H4 (cell line): ENCODE data around the gene GRK4. TPM values are rescaled to one million over a fixed set of nuclear protein-coding genes. Genes with fewer than 3 reads are reported as not detected.
A peak's percentile ranks its signal among the peaks of the same experiment; 100 is the strongest.
"Not testable (repeated sequence)": the region's sequence is repeated elsewhere in the genome, so short reads cannot be mapped to it uniquely, and the experiment has no call there.

Source experiments
- DNase-seq: peaks from one replicate; pipeline ENCODE4 v3.0.0-alpha.2; 2015; ENCODE audit warnings: low spot score
- total RNA-seq: library from RNA; depleted of rRNA; stranded (reverse); fragments of >200 nt; shearing (Covaris generic); gene quantifications from 2 replicates; pipeline ENCODE4 v1.2.3, GENCODE V29; 2014; rRNA removed

Gene GRK4
- total RNA-seq = 1.6 and 3.3 TPM in 2 replicates

DNA sequence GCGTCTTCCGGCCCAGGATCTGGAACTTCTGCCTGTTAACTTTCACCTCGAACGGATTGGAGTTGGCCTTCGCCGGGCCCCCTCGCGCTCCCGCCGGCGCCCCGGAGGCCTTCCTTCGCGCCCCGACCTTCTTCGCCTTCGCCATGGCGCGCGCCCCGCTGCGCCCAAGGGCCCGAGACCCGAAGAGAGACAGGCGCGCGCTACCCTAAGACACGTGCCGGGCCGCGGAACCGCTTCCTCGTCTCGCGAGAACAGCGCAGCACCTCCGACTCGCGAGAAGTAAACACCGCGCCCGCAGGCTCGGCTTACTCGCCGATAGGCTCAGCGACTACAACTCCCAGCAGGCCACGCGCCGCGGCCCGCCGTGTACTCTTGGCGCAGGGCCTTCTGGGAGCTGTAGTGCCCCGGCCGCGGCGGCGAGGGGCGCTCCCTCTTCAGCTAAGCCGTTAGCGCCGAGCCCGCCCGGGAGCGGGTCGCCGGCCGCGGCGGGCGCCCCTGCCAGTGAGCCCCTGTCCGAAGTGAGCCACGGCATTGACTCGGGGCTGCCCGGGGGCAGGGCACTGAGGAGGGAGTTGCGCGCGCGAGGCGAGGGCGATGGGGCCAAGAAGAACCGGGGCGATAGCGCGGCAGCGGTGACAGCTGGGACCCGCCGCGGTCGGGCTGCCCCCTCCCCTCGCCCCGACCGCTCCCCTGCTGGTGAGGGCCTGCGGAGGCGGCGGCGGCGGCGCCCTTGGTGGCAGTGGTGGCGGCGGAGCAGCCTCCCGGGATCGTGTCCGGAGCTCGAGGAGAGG, at the start of gene GRK4, which contains the start of gene NOP14:
GRK4 (plus strand) TSS at position 397 of the 791 bp plus-strand sequence. CDS start 500 bp downstream, outside the sequence.
NOP14 (minus strand) TSS at position 232 of the 791 bp plus-strand sequence; CDS start at position 145, 87 bp downstream.
- DNase-seq = peak; percentile 99

DNA sequence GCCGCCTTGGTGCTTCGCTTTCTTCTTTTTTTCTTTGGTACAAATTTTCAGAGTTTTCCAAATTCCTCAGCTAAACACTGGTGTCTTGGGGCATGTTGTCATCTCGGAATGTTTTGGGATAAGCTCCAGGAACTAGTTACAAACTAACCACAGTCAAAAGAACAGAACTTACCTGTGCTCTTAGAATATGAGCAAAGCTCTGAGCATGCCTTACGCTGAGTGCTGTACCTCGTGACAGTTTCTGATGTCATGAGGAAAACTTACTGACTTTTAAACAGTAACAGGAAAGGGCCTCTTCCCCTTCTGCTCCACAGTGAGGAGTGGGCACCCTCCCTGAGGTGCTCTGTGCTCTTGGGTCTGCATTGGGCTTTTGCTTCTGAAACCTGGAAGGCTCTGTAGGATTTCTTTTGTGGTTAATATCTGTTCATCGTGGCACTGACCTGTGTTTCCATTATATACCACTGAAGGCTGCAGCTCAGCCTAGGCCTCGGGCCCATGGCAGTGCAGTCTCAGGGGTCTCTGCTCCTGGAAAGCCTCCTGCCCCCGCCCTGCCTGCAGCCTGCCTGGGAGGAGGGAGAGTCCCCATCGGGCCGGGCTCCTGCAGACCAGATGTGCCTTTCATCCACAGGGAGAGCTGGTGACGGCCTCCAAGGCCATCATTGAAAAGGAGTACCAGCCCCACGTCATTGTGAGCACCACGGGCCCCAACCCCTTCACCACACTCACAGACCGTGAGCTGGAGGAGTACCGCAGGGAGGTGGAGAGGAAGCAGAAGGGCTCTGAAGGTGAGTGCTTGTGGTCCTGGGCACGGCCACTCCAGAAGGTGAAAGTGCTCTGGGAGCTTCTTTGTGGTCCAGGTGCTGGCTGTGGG, 48.9 kb upstream of the GRK4 start:
- no peak for DNase-seq

DNA sequence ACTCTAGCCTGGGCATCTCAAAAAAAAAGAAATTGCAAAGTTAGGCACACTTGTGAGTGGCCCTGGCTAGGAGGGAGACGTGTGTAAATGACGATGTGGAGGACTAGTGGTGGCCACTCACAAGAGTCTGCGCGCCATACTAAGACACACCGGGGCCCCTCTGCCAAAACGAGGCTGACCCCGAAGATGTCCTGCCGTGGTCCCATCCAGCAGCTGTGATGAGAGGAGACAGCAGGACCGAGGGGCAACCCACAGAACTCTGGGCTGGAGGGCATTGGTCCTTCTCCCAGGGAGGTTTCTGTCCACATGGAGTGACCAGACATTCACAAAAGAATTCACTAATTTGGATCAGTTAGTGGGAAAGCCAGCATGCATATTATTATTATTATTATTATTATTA, 47.6 kb upstream of the GRK4 start:
- DNase-seq = no peak

DNA sequence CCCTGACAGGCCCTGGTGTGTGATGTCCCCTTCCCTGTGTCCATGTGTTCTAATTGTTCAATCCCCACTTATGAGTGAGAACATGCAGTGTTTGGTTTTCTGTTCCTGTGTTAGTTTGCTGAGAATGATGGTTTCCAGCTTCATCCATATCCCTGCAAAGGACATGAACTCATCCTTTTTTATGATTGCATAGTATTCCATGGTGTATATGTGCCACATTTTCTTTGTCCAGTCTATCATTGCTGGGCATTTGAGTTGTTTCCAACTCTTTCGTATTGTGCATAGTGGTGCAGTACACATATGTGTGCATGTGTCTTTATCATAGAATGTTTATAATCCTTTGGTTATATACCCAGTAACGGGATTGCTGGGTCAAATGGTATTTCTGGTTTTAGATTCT, 46.7 kb upstream of the GRK4 start:
- DNase-seq = not testable (repeated sequence)

DNA sequence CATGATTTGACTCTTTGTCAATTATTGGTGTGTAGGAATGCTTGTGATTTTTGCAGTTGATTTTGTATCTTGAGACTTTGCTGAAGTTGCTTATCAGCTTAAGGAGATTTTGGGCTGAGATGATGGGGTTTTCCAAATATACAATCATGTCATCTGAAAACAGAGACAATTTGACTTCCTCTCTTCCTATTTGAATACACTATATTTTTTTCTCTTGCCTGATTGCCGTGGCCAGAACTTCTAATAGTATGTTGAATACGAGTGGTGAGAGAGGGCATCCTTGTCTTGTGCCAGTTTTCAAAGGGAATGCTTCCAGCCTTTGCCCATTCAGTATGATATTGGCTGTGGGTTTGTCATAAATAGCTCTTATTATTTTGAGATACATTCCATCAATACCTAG, 45.1 kb upstream of the GRK4 start:
- not testable (repeated sequence) for DNase-seq

DNA sequence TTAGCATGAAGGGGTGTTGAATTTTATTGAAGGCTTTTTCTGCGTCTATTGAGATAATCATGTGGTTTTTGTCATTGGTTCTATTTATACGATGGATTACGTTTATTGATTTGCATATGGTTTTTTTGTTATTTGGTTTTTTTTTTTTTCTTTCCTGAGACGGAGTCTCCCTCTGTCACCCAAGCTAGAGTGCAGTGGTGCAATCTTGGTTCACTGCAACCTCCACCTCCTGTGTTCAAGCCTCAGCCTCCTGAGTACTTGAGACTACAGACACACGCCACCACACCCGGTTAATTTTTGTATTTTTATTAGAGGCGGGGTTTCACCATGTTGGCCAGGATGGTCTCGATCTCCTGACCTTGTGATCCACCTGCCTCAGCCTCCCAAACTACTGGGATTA, 44.7 kb upstream of the GRK4 start:
- not testable (repeated sequence) for DNase-seq

DNA sequence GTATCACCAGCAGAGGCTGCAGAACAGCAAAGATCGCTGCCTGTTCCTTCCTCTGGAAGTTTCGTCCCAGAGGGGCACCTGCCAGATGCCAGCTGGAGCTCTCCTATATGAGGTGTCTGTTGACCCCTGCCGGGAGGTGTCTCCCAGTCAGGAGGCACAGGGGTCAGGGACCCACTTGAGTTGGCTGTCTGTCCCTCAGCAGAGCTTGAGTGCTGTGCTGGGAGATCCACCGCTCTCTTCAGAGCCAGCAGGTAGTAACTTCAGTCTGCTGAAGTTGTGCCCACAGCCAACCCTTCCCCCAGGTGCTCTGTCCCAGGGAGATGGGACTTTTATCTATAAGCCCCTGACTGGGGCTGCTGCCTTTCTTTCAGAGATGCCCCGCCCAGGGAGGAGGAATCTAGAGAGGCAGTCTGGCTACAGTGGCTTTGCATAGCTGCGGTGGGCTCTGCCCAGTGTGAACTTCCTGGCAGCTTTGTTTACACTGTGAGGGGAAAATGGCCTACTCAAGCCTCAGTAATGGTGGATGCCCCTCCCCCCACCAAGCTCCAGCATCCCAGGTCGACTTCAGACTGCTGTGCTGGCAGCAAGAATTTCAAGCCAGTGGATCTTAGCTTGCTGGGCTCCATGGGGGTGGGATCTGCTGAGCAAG, 40.8 kb upstream of the GRK4 start:
- DNase-seq = peak; percentile 74

DNA sequence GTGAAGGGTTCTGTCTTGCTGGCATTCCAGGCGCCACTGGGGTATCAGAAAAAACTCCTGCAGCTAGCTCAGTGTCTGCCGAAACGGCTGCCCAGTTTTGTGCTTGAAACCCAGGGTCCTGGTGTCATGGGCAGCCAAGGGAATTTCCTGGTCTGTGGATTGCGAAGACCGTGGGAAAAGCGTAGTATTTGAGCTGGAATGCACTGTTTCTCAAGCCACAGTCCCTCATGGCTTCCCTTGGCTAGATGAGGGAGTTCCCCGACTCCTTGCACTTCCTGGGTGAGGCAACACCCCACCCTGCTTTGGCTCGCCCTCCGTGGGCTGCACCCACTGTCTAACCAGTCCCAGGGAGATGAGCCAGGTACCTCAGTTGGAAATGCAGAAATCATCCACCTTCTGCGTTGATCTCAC, 40.2 kb upstream of the GRK4 start:
- DNase-seq = no peak

DNA sequence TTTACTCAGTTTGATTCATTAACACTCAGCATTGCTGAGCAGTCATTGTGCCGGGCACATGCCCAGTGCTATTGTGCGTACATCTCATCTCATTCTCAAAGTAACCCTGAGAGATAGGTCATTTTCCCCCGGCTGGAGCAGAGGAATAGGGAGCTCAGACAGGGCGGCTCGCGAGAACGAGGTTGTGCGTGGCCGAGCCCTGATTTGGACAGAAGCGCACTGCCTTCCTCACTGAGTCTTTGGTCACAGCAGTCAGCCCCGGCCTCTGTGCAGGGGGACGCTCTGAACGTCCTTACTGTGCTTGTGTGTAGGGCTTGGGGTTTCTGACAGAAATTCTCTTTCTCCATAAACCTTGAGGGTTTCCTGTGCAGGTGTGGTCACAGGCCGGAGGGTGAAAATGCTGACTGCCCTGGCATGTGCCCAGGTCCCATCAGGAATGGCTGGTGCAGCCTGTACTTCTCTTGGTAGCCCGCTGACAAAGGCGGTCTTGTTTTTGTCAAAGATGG, 39.6 kb upstream of the GRK4 start:
- no peak for DNase-seq

DNA sequence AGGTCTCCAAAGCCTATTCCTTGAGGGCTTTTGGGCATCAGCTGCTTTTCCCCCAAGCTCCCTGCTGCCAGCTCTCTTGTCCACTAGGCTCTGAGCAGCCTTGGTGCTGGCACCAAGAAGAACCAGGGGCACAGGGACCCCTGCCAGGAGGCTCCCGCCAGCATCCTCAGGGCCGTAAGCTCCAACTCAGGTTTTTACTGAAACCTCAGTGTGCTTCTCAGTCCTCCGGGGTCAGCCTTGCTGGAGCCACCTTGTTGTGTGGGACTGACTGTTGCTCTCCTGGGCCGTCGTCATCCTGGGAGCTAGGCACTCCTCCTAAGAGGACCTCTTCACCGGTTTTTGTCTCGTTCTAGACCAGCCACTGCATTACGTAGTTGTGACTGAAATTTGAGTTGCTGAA, 39.1 kb upstream of the GRK4 start:
- no peak for DNase-seq

DNA sequence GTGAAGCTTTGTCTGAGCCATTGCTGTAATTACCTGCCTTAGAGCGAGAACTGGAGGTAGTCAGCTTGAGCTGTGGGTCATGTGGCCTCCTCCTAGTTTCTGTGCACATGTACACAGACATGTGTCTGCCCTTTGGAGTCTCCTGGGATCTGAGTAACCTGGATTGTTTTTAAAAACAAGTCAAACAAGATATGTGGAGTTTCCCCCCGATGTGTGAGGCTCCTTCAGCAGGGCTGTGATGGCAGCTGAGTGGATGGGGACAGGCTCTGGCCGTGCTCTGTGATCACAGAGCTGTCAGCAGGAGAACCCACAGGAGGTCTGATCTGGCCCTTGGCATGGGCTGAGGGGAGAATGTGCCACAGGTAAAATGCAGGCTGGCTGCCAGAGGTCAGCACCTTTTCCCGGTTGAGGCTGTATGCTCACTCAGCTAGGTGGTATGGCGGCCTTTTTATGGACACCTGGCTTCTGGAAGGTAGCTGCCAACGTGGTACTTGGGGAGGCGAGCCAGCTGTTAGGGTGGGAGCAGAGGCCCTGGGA, 38.5 kb upstream of the GRK4 start:
- DNase-seq = no peak

DNA sequence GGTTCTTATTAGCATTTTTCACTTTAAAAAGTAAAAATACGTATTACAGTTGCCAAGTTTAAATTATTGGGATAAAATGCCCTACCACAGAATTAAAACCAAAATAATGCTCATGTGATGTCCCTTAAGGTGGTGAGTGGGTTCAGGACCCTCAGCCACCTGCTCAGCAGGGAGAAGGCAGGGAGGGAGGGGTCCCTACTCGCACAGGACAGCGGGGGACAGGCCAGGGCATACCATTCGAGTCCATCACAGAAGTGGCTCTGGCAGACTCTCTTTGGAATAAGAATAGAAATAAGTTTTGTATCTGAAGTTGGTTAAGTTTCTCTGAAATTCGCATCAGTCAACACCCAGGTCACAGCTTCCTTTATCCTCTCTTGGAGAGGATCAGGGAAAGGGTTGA, 37.9 kb upstream of the GRK4 start:
- no peak for DNase-seq

DNA sequence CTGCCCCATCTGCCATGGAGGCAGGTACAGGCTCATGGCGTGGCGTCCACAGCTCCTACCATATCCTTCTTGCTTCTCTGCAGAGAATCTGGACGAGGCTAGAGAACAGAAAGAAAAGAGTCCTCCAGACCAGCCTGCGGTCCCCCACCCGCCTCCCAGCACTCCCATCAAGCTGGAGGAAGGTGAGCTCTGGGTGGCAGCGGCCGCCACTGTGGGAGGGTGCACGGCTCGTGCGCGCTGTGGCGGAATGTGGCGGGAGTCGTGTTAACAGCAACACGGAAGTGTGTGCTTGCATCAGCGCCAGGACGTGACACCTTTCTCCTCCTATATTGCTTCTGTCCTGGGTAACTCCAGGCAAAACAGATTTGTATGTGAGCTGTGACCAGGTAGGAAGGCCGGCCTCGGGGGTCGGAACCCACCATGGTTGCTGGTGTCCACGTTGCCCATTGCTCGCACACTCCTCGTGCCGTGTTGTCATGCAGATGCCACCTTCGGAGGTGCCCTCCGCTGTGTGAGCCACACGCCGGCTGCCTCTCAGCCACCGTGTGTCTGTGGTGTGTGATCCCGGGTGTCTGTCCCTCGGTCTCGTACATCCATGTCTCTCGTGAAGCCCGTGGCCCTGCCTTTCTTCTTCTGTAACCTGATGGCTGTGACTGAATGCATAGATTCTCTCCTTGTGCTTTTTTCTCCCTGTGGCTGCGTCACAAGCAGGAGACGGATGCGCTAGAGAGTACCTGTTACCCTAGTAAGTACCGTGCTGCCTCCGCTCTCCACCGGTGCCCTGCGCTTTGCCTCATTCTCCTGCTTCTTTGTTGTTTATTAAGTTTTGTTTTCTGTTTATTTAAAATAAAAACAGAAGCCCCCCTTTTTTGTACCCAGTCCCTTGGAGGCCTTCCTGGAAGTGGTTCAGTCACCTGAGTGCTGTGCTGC, 37.2 kb upstream of the GRK4 start:
- no peak for DNase-seq

DNA sequence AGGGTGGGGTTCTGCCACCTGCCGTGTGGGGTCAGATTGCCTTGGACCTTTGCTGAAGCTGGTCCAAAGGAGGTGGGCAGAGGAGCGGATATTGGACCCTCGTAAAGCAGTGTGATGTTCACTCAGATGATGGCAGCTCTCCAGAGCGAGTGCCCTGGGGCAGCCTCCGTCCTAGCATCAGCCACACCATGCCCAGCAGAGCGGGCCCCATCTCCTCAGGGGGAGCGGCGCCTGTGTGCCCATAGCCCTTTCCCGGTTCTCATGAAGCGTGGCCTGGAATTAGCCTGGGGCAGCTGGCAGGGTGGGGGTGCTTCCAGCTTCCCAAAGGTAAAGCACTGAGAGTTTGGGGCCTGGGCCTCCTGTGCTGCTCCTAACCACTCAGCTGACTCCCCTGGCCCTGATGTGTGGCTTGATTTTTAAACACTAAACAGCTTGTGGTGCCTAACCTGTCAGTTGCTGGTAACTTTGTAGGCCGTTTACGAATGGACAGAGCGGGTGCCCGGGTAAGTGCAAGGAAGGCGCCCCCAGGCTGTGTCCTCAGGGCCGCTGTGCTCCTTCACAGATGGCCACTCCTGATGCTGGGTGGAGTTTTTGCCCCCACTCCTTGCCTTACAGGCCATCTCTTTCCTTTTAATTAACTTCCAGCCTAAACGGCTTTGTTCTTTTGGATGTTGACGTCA, 36.2 kb upstream of the GRK4 start:
- no peak for DNase-seq

DNA sequence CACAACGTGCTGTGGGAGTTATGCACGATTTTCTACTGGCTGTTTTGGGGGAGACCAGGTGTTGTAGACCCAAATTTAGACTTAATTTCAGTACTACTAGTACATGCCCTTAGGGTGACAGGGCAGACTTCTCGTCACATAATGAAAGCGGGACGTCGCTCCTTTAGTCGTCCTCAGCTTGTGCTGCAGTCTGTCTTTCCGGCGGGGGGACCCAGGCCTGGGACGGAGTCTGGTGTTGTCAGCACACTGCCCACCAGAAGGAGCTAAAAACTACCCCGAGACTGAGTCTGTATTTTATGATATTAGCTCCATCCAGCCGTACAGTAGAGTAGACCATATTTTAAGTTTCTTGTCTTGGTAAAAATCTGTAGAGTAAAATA, 35.7 kb upstream of the GRK4 start:
- no peak for DNase-seq

DNA sequence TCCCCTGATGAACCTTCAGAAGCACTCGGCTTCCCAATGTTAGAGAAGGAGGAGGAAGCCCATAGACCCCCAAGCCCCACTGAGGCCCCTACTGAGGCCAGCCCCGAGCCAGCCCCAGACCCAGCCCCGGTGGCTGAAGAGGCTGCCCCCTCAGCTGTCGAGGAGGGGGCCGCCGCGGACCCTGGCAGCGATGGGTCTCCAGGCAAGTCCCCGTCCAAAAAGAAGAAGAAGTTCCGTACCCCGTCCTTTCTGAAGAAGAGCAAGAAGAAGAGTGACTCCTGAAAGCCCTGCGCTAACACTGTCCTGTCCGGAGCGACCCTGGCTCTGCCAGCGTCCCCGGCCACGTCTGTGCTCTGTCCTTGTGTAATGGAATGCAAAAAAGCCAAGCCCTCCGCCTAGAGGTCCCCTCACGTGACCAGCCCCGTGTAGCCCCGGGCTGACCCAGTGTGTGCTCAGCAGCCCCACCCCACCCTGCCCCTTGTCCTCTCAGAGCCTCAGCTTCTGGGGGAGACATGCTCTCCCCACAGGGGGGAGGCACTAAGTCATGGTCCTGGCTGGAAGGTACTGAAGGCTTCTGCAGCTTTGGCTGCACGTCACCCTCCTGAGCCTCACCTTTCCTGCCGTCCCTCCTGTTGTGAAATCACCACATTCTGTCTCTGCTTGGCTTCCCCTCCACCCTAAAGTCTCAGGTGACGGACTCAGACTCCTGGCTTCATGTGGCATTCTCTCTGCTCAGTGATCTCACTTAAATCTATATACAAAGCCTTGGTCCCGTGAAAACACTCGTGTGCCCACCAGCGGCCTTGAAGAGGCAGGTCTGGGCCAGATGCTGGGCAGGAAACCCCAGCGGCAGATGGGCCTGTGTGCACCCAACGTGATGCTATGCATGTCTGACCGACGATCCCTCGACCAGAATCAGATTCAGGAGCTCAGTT, 34.9 kb upstream of the GRK4 start:
- no peak for DNase-seq

DNA sequence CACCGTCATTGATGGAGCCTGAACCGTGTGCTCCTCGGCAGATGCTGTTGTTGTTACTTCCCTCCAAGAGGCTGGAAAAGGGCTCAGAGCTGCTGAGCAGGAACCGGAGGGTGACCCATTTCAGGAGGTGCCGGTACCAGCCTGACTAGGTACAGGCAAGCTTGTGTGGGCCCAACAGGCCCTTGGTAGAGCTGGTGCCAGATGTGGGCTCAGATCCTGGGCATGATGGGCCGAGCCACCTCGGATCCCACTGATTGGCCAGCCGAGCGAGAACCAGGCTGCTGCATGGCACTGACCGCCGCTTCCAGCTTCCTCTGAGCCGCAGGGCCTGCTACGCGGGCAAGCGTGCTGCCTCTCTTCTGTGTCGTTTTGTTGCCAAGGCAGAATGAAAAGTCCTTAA, 33.9 kb upstream of the GRK4 start:
- DNase-seq = no peak

DNA sequence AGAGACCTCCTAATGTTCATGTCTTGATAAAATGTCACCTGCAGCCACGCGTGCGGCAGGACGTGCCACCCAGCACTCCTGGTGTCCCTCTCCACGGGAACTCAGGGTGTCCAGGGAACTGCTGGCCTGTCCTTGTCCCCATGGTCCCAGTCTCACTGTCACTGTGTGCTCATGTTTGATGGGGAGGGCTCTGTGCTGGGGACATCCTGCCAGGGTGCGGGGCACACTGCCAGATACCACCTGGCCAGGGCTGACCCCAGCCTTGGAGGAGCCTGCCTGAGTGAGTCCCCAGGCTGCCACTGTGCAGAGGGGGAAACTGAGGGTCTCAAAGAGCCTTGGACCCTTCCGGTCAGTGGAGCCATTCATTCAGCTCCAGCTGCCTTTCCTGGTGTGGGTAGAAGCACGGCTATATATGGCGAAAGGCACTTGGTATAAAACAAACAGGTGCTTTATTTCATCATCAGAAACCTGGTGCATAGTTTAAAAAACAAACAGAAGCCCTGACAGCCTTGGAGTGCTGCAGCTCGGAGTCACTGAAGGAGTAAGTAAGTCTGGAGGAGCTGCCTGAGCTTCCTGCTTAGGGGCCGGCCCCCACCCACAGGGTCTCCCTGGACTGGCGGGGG, 33.1 kb upstream of the GRK4 start:
- DNase-seq = no peak
